GM18505 (cell line): ENCODE data around the gene SNRPB2.

Experiments
- ATAC-seq: cut with Tn5 transposase; IDR thresholded peaks from one replicate; pipeline ENCODE4 v1.9.1; 2021; ENCODE audit not compliant: unreplicated experiment
- POLR2A ChIP-seq: IDR thresholded peaks from 4 replicates; pipeline ENCODE4 v1.6.1; 2011; ENCODE audit warnings: borderline replicate concordance; ENCODE audit not compliant: insufficient read depth, insufficient read length; ENCODE audit errors: extremely low read depth

SNRPB2 gene

DNA sequence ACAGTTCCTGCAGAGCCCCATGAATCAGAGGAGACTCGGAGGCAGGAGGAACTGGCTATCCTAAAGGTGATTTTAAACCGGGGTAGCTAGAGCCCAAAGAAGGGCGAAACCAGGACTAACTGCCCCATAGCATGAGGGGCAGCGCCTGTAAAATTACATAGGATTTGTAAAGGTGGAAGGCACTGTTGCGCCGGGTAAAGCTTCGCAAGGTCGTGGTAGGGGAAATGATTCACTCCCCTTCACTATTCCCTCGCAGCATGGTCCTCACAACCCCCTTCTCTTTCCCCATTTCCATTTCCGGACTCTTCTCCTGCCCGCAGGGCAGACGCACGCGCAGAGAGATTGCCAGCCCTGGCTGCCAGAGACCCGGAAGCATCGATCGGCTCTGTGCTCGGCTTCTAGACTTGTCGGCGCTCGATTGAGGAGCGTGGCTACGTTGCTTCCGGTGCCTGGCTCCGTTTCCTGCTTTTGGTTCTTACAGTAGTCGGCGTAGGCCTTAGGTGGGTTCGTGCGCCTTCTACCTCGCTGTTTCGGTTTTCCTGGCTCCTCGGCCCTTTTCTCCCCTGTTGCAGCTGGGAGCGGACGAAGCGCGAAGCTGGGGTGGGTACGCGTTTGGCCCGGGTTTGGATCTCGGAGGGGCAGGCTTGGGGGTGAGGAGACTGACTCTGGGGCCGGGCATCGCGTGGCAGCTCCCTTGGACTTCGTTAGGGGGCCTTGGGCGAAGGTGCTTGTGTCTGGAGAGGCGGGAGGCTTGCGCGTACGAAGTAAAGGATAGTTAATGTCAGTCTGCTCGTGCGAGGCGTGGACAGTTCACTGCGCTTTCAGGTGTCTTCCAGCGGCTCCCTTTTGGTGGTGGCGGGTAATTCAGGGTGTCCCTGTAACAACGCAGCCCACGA, at the start of gene SNRPB2:
TSS of gene SNRPB2 (plus strand) at position 462 of the 896 bp plus-strand sequence. CDS start 1,677 bp downstream, outside the sequence.
- peak; percentile 92 for TF ChIP-seq POLR2A
- peak; percentile 99 for ATAC-seq

DNA sequence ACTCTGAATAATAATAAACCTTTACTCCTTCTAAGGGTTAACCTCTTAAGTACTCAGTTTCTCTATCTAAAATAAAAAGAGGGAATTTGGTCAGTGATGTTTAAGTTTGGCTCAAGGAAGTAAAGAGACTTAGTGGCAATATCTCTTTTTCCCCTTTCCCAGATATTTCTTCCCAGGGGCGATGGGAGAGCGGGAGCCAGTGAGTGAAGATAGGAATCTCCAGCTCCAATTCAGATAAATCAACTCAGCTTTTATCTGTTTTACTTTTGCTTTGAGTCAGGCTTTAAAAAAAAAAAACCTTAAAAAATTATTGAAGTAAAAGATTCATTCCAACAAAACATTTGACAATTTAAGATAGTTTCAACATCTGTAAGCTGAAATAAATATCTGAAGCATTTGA, 45.4 kb upstream of the SNRPB2 start:
- ATAC-seq, result no peak
- TF ChIP-seq POLR2A, result no peak

DNA sequence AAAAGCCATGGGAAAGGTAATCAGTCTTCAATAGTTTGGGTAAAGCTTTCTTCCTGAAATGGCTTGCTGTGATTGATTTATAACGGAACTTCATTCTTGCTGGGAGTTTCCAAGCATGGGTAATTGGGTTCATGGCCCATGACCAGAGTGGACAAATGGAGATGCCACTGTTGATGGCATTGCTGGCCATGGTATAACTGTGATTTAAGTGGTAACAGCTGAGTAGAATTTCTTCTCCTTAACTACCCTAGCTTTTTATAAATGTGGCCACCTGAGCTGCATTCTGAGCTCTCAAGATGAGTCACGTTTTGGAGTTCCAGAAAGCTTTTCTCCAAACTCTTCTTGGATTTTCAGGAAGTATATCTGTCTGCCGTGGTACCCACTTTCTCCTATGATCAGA, 39.9 kb upstream of the SNRPB2 start:
- ATAC-seq, result no peak
- no peak for TF ChIP-seq POLR2A

DNA sequence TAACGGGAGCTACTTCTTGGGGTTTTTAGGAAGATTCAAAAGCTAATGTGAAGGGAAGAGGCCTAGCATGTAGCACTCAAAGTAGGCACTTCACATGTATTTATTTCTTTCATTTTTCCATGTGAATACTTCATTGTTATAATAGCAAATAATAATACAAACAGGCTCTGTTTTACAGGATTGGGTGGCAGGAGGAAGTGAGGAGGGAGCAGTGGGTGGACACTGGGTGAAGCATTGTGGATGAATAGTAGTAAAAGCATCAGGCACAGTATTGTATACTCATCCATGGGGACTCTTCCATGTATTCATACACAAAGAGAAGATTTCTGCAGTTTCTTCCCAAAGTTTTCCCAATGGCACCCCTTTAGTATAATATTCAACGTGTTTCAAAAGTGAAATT, 38.4 kb upstream of the SNRPB2 start:
- ATAC-seq, result no peak
- TF ChIP-seq POLR2A, result no peak

DNA sequence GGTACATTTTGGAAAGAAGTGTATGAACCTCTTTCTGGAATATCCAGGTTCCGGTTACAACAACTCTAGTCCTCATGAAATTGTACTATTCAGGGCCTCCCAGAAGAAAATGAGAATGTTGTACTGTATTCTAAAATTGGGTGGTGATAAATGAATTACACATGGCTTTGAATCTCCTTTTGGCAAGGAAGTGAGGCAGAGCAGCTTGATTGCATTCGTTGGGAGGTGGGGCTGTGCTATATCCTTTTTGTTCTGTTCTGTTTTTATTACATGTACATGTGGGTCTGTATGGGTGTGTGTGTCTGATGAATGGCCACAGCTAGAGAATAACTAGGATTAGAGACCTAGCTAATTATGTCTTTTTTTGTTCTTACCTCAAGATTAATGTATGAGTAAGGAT, 37.8 kb upstream of the SNRPB2 start:
- TF ChIP-seq POLR2A, result no peak
- ATAC-seq, result no peak

DNA sequence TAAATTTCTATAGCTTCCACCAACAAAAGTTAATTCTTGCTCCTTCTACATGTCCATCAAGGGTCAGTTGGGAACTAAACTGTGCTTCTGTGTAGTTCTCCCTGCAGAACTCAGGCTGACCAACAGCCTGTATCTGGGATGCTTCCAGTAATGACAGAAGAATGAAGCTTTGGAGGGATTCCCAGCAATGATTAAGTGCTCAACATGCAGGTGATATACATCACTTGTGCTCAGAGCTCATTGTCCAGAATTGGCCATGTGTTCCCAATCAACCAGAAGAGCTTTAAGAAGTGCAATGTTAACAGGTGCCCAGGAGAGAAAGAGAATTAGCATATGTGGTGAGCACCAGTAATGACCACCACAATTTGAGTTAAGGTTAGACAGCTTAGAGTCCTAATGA, 37.4 kb upstream of the SNRPB2 start:
- ATAC-seq, result no peak
- TF ChIP-seq POLR2A, result no peak

DNA sequence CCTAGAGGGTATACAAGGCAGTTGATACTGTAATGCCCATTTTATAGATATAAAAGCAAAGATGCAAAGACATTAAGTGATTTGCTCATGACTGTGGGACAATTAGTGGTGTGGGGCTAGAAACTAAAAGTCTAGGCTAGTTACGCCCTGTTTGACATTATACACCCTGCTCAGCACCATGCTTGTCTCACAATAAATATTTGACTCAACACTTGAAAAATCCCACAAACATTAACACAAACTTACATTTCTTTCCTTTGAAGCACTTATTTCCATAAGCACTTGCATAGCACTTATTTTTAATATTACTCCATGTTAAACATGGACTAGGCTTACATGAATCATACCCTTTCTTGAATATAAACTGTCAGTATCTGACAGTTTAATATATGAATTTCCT, 36.5 kb upstream of the SNRPB2 start:
- ATAC-seq, result no peak
- no peak for TF ChIP-seq POLR2A

DNA sequence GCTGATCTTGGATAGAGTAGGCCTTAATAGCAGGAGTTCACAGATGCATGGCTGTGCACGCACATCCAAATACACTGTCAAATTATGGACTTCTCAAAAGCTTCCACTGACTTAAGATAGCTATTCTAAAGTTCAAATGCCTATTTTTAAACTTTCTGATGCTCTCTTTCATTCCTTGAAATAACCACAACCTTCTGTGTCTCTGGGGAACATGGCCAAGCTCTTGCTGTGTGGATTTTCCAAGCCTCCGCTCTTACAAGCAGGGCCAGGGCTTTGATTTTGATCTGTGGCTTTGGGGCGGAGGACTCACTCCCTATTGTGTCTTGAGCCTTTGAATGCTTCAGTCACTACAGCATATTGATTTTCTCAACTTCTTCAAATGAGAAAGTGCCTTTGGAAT, 35.7 kb upstream of the SNRPB2 start:
- no peak for TF ChIP-seq POLR2A
- no peak for ATAC-seq

DNA sequence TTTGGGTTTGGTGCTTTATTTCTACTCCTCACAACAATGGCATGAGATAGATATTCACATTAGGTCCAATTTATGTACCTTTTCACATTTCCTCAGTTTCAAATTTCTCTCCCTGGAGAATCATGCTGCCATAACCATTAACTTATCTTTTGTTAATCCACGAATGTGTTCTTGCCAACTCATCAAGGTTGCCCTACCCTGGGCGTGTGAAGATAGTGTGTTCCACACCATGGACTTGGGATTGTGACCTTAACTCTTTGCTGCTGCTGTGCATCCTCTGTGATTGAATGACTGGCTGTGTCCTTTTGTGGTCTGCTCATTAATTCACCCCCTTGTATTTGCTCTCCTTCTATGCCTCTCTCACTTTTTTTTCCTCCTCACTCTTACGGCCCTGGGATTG, 34.2 kb upstream of the SNRPB2 start:
- no peak for TF ChIP-seq POLR2A

DNA sequence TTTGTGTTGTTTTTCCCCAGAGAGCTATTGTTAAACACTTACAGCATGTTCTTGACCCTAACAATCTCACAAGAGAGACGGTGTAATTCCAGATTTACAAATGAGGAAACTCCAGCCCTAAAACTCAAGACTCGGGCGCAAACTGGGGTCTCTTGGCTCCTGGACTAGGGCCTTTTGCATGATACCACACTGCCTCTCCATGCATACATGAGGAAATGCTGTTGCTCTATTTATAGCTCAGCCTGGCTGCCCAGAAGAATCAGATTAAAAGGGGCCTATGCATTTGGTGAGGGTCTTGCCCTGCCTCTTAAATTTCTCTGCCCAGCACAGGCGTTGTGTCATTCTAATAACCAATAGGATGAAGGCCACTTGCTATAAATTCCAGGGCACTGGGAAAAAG, 30.5 kb upstream of the SNRPB2 start:
- ATAC-seq, result no peak
- no peak for TF ChIP-seq POLR2A

More for the DNA sequence above, 34.2 kb upstream of the SNRPB2 start:
- no peak for ATAC-seq

DNA sequence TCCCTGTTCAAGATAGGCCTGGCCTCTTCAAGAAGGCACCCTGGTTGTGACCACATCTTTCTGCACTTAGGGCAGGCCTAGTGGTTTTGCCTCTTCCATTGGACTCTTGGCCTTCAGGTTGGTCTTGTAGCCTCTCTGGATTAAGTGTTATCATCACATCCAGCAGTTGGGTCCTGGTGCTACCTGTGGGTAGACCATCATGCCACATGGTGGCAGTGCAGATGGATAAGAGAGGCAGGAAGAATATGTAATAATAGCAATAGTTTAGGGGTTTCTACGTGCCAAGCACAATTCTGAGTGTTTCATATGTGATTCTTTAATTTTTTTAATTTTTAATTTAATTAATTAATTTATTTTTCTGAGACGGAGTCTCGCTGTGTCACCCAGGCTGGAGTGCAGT, 28.5 kb upstream of the SNRPB2 start:
- peak; percentile 62 for ATAC-seq
- no peak for TF ChIP-seq POLR2A

DNA sequence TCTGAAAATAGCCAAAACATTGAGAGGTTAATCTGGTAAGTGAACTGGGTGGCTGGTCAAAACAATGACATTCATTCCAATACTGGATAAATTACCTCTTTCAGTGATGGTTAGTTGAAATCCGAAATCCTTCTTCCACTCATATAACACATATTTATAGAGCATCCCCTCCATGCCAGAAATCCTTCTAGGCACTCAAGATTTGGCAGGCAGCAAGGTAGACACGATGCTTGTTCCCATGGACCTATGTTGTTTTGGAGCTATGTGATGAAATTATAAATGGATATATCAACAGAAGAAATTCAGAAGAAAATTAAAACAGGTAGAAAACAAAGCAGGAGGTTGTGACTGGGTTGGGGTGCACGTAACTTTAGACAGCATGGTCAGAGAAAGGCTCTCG, 26.3 kb upstream of the SNRPB2 start:
- TF ChIP-seq POLR2A, result no peak
- no peak for ATAC-seq

DNA sequence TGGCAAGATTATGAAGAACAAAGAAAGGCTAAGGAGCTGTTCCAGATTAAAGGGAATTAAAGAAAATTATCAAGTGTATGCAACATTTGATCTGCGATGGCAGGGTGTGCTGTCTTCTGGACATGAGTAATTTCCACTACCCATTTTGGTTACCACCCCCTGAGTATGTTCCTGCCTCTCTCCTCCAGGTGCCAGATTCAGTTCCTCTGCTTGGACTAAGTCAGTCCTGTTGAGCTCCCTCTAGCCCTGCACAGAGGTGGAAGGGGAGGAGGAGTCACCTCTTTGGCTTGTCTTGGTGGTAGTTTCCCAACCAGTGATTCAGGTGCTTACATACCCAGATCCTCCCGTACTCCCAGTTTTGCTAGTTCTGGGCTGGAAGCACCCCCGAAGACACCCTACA, 22.2 kb upstream of the SNRPB2 start:
- no peak for TF ChIP-seq POLR2A
- ATAC-seq, result peak; percentile 70

DNA sequence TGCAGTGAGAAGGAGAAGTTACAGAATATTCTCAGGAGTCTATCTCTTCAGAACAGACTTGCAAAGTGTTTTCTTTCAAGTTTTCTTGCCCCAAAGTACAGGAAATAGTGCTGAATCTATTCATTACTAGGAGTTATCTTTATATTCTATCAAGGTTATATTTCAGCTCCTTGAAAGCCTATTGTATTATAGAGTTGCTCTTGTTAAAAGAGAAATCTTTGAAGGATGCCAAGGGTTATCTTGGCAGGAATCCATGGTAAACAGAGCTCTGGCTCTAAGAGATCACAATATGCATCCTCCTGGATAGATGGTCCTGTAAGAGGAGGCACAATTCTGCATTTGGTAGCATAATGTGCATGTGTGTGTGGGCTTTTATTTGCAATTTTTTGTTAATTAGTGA, 21.2 kb upstream of the SNRPB2 start:
- ATAC-seq, result no peak
- TF ChIP-seq POLR2A, result no peak
